MM.1S (cell line): Measurements from ENCODE around the gene FER.

Experiments used
- DNase-seq: peaks from one replicate; pipeline ENCODE4 v3.0.0-alpha.2; 2015
- H2AFZ ChIP-seq: fragments of 300-600 bp; sonication (generic); 2 replicates; pipeline ENCODE4 v1.6.0; 2016; ENCODE audit warnings: antibody characterized with exemption, low read length
- H3F3A ChIP-seq: fragments of 300-600 bp; sonication (generic); 2 replicates; pipeline ENCODE4 v1.6.1; 2016; ENCODE audit warnings: mild to moderate bottlenecking, antibody characterized with exemption, low read length, moderate library complexity, mixed read lengths; ENCODE audit not compliant: insufficient read depth
- H3K27ac ChIP-seq: fragments of 300-600 bp; sonication (generic); 2 replicates; pipeline ENCODE4 v1.5.1; 2016; ENCODE audit warnings: mild to moderate bottlenecking, low read length
- H3K27me3 ChIP-seq: fragments of 300-600 bp; sonication (generic); replicated peaks from 2 replicates; pipeline ENCODE4 v1.6.0; 2016; ENCODE audit warnings: low read length; ENCODE audit not compliant: insufficient read depth
- H3K36me3 ChIP-seq: fragments of 300-600 bp; sonication (generic); replicated peaks from 2 replicates; pipeline ENCODE4 v1.6.1; 2016; ENCODE audit warnings: mild to moderate bottlenecking, low read length, mixed read lengths; ENCODE audit not compliant: insufficient read depth
- H3K4me1 ChIP-seq: fragments of 300-600 bp; sonication (generic); 2 replicates; pipeline ENCODE4 v1.6.1; 2016; ENCODE audit warnings: low read length, mixed read lengths
- H3K4me2 ChIP-seq: fragments of 300-600 bp; sonication (generic); 2 replicates; pipeline ENCODE4 v1.6.0; 2016; ENCODE audit warnings: low read depth, low read length
- H3K4me3 ChIP-seq: fragments of 300-600 bp; sonication (generic); 2 replicates; pipeline ENCODE4 v1.5.1; 2016; ENCODE audit warnings: low read length, mixed read lengths
- H3K79me2 ChIP-seq: fragments of 300-600 bp; sonication (generic); 2 replicates; pipeline ENCODE4 v1.6.1; 2016; ENCODE audit warnings: mixed run types, low read length, mixed read lengths
- H3K9ac ChIP-seq: fragments of 300-600 bp; sonication (generic); 2 replicates; pipeline ENCODE4 v1.6.1; 2016; ENCODE audit warnings: low read length, mixed read lengths
- H3K9me2 ChIP-seq: fragments of 300-600 bp; sonication (generic); replicated peaks from 2 replicates; pipeline ENCODE4 v1.6.1; 2016; ENCODE audit warnings: mild to moderate bottlenecking, low read length, mixed read lengths; ENCODE audit not compliant: insufficient read depth
- H3K9me3 ChIP-seq: fragments of 300-600 bp; sonication (generic); replicated peaks from 2 replicates; pipeline ENCODE4 v1.6.1; 2016; ENCODE audit warnings: mild to moderate bottlenecking, low read length, mixed read lengths; ENCODE audit not compliant: insufficient read depth
- H4K20me1 ChIP-seq: fragments of 300-600 bp; sonication (generic); 2 replicates; pipeline ENCODE4 v1.6.1; 2016; ENCODE audit warnings: mild to moderate bottlenecking, low read length, moderate library complexity, mixed read lengths; ENCODE audit not compliant: insufficient read depth
- EZH2 ChIP-seq: fragments of 300-600 bp; sonication (generic); optimal IDR thresholded peaks from 2 replicates; pipeline ENCODE3; 2017; ENCODE audit warnings: low read depth, mild to moderate bottlenecking, antibody characterized with exemption, low read length, mixed read lengths
- EZH2phosphoT487 ChIP-seq: fragments of 300-600 bp; sonication (generic); IDR thresholded peaks from 2 replicates; pipeline ENCODE4 v1.6.1; 2018; ENCODE audit warnings: antibody characterized with exemption, low read length
- TF ChIP-seq, protein P1 (sequence below): fragments of 300-600 bp; sonication (generic); IDR thresholded peaks from 2 replicates; pipeline ENCODE4 v1.5.1; 2016; ENCODE audit warnings: antibody characterized with exemption, low read length, mixed read lengths

The FER gene

DNA sequence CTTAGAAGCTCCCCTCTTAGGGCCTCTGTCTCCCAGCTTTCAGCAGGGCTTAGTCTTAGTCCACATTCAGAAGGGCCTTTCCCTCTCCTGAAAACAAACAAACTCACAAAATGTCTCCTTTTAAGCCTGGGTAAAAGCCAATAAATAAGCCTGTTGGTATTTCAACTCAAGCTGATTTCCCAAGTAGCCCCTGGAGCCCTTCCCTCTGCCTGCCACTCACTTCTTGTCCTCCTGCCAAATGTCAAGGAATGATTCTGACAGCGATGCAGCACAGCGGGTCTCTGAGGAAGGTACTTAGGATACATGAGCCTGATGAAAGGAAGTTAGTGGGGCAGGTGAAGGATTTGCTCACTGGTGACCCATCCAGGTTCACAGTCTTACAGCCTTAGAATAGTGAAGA lies 451.6 kb downstream of the FER start:
- no peaks in the 10 kb centered on the region for H3K27me3 ChIP-seq
- H3K36me3 ChIP-seq = no peaks in the 10 kb centered on the region
- no peaks in the 10 kb centered on the region for H3K79me2 ChIP-seq
- no peaks in the 10 kb centered on the region for H3K9me2 ChIP-seq
- no peak for DNase-seq
- no peaks in the 10 kb centered on the region for H3F3A ChIP-seq
- TF ChIP-seq EZH2 (no peak), EZH2phosphoT487 (no peak)
- TF ChIP-seq, protein P1, sequence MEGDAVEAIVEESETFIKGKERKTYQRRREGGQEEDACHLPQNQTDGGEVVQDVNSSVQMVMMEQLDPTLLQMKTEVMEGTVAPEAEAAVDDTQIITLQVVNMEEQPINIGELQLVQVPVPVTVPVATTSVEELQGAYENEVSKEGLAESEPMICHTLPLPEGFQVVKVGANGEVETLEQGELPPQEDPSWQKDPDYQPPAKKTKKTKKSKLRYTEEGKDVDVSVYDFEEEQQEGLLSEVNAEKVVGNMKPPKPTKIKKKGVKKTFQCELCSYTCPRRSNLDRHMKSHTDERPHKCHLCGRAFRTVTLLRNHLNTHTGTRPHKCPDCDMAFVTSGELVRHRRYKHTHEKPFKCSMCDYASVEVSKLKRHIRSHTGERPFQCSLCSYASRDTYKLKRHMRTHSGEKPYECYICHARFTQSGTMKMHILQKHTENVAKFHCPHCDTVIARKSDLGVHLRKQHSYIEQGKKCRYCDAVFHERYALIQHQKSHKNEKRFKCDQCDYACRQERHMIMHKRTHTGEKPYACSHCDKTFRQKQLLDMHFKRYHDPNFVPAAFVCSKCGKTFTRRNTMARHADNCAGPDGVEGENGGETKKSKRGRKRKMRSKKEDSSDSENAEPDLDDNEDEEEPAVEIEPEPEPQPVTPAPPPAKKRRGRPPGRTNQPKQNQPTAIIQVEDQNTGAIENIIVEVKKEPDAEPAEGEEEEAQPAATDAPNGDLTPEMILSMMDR = no peak
- H3K9ac ChIP-seq = no peak overlapping the region
- H2AFZ ChIP-seq = no peak overlapping the region
- H3K4me2 ChIP-seq = no peak overlapping the region
- no peak overlapping the region for H3K27ac ChIP-seq
- no peaks in the 10 kb centered on the region for H4K20me1 ChIP-seq
- H3K9me3 ChIP-seq = no peaks in the 10 kb centered on the region
- no peak overlapping the region for H3K4me3 ChIP-seq
- no peaks in the 10 kb centered on the region for H3K4me1 ChIP-seq

DNA sequence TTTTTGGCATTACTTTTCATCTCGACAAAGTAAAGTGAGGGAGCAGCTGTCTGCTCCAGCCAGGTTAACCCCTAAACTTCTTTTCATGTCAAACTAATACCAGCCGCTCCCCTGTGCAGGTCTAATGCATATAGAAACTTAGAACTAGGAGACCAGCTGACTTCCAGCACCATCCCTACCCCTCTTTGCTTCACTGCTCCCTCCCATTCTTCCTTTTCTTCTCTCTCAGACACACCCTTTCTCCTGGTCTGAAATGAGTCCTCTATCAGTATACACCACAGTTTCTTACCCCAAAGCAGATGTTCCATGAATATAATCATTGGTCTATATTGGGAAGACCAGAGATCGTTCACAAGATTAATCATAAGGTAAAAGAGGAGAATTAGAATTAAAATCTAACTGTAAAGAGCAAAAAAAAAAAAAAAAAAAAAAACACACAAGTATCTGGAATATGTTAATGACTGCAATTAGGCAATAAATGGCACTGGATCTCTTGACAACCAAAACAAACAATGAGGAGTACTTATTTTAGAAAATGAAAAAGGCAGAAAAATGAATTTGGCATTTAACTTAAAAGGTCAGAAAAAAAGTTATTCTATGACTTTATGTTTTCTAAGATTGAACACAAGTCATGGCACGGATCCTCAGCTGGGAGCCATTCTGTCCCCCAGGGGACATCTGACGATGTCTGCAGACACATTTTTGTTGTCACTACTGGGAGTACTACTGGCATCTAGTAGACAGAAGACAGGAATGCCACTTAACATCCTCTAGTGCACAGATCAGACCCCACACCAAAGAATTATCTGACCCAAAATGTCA lies 452.3 kb downstream of the FER start:
- TF ChIP-seq, protein P1 = no peak
- TF ChIP-seq EZH2phosphoT487 = no peak
- no peak for TF ChIP-seq EZH2
- no peak for DNase-seq
- Histone ChIP-seq H3K9ac (no peak overlapping the region), H3K4me1 (no peaks in the 10 kb centered on the region), H3K27ac (no peak overlapping the region), H2AFZ (no peak overlapping the region), H3F3A (no peaks in the 10 kb centered on the region), H3K4me2 (no peak overlapping the region), H3K27me3 (no peaks in the 10 kb centered on the region), H3K9me2 (no peaks in the 10 kb centered on the region), H3K9me3 (no peaks in the 10 kb centered on the region), H3K79me2 (no peaks in the 10 kb centered on the region), H3K36me3 (no peaks in the 10 kb centered on the region), H4K20me1 (no peaks in the 10 kb centered on the region), H3K4me3 (no peak overlapping the region)

DNA sequence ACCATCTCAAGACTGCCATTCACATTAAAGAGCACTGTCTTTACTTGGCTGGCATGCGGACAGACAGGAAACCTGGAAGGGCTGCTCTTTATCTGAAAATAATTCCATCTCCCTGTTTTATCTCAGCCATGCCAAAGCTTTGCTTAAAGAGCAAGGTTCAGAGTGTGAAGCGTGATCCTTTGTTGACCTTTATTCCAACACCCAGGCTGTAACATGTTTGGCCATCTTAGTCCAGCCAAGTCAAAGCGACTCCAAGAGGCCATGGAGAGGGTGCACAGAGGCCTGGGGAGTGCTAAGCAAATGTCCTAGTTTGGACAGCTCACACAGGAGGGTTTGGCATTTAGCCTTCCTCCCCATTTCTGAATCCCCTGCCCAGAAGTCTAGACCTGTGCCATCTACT lies 467.3 kb downstream of the FER start:
- Histone ChIP-seq H3K9me3 (no peaks in the 10 kb centered on the region), H3K4me1 (no peaks in the 10 kb centered on the region), H4K20me1 (no peaks in the 10 kb centered on the region), H2AFZ (no peak overlapping the region), H3K9ac (no peak overlapping the region), H3K9me2 (no peaks in the 10 kb centered on the region), H3K27ac (no peak overlapping the region), H3K27me3 (no peaks in the 10 kb centered on the region), H3K79me2 (no peaks in the 10 kb centered on the region), H3K4me2 (no peak overlapping the region), H3K36me3 (no peaks in the 10 kb centered on the region), H3K4me3 (no peak overlapping the region), H3F3A (no peaks in the 10 kb centered on the region)
- no peak for DNase-seq
- no peak for TF ChIP-seq EZH2
- no peak for TF ChIP-seq EZH2phosphoT487
- TF ChIP-seq, protein P1 = no peak
